LNCAP (cell line): ENCODE results near the gene CFAP61.

Experiments used
- CTCF ChIP-seq: fragments of 450-650 bp; IDR thresholded peaks from 2 replicates; pipeline ENCODE4 v1.5.1; 2017; ENCODE audit warnings: mild to moderate bottlenecking

The CFAP61 gene

GRCh38 chr20:20231528-20232298 is 179.4 kb downstream of the CFAP61 start:
- TF ChIP-seq CTCF: no peak

GRCh38 chr20:20233041-20233514 is 180.7 kb downstream of the CFAP61 start:
- TF ChIP-seq CTCF: no peak

GRCh38 chr20:20235681-20236080 is 183.3 kb downstream of the CFAP61 start:
- TF ChIP-seq CTCF: no peak

- TF ChIP-seq CTCF: peak; percentile 87
Observed at GRCh38 chr20:20237093-20237959, 185.0 kb downstream of the CFAP61 start.

- no peak for TF ChIP-seq CTCF
Observed at GRCh38 chr20:20241976-20242375, 189.6 kb downstream of the CFAP61 start.

- no peak for TF ChIP-seq CTCF
Observed at GRCh38 chr20:20246996-20247633, 194.8 kb downstream of the CFAP61 start.

GRCh38 chr20:20248620-20249200 is 196.4 kb downstream of the CFAP61 start:
- no peak for TF ChIP-seq CTCF
